ENCODE measurements around the gene TRIM13.

DNA sequence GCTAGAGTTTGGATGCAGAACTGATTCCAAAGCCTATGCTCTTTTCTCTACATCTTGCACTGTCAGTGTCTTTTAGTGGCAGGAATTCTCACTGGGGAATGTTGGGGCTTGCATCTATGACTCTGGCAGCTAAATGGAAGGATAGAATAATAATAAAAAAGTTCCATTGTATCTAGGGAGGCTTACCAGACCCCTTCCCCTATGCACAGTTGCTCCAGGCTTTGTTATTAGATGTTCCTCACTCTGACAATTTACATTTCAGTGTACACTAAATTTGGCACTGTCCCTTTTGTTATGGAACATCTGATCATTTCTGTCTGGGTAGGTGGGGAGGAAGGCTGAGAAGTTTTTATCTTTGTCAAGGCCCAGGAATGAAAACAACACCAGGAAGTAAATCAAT lies 3.7 kb upstream of the TRIM13 start:
- TF ChIP-seq, protein P1, sequence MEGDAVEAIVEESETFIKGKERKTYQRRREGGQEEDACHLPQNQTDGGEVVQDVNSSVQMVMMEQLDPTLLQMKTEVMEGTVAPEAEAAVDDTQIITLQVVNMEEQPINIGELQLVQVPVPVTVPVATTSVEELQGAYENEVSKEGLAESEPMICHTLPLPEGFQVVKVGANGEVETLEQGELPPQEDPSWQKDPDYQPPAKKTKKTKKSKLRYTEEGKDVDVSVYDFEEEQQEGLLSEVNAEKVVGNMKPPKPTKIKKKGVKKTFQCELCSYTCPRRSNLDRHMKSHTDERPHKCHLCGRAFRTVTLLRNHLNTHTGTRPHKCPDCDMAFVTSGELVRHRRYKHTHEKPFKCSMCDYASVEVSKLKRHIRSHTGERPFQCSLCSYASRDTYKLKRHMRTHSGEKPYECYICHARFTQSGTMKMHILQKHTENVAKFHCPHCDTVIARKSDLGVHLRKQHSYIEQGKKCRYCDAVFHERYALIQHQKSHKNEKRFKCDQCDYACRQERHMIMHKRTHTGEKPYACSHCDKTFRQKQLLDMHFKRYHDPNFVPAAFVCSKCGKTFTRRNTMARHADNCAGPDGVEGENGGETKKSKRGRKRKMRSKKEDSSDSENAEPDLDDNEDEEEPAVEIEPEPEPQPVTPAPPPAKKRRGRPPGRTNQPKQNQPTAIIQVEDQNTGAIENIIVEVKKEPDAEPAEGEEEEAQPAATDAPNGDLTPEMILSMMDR (IDR thresholded peaks at IDR 0.05), result no peak
- no peak for TF ChIP-seq POLR2A (IDR thresholded peaks at IDR 0.05; ENCODE audit: low read depth)
